Stimulated activated CD8-positive, alpha-beta memory T cell treated with anti-CD3 and anti-CD28 coated beads, Interleukin-15, amount 100 ng/mL, for 48 hours (primary cell): ENCODE data around the gene GIGYF2.

Experiments used
- DNase-seq, 2 donors: peaks; one replicate each; pipeline ENCODE4 v3.0.0-alpha.2; 2020; ENCODE audit warnings: low read depth in 2 of 2

The GIGYF2 gene

GRCh38 chr2:232878855-232879617 is 181.9 kb downstream of the GIGYF2 start:
- no peak for DNase-seq

DNA sequence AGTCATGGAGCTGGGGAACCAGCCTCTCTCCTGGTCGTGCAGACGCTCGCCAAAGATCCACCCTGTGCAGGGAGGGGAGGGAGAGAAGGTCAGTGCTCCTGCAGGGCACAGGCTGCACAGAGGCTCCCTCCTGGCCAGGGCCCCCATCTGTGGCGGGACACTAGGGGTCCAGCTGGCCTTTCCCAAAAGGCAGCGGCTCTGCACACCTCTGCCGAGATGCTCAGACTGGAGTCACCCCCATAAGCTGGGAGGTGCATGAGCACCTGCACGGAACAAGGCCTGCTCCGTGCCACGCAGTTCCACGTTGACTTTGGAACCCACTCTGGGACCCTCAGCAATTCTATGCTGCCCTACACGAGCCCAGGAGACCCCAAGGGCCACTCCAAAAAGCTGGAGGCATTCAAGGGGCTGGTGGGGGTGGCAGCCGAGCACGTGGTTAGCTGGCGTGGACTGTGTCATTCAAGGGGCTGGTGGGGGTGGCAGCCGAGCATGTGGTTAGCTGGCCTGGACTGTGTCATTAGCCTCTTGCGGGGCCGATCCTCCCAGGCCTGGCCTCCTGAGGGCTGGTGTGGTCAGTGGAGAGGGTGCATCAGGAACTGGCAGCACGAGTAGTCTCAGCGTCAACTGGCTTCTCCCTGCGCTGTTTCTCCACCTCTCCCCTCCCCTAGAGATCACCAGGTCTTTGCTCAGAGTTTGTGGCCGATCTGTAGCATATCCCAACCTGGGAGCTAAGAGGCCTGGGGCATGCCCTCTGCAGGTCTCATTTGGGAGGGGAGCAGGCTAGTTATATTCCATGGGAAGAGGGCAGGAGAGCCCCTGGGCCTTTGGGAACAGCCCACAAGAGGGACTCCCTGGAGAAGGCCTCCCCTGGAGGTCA is 182.7 kb downstream of the GIGYF2 start:
- no peak for DNase-seq

DNA sequence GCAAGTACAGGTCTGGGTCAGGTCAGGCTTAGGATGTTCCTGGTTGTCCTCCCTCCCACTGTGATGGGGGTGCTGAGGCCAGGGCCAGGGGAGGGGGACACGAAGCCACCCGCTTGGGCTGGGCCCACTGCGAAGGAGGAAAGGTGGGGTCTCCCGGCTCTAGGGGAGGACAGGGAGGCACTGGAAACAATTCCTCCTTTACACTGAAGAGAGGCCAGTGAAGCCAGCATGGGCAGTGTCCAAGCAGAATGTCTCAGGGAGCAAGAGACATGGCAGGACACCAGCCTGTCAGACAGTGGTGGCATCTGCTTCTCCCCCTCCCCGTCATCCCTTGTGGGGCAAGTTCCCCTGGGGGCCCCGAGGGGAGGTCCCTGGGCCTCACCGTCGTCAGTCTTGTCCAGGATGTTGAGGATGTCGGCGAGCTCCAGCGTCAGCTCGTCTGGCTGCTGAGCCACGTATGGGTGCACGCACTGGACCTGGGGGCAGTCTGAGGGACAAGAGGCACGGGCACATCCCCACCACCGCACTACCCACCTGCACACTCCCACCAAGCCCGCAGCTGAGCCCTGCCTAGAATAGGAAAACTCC is 183.7 kb downstream of the GIGYF2 start:
- DNase-seq, result no peak

DNA sequence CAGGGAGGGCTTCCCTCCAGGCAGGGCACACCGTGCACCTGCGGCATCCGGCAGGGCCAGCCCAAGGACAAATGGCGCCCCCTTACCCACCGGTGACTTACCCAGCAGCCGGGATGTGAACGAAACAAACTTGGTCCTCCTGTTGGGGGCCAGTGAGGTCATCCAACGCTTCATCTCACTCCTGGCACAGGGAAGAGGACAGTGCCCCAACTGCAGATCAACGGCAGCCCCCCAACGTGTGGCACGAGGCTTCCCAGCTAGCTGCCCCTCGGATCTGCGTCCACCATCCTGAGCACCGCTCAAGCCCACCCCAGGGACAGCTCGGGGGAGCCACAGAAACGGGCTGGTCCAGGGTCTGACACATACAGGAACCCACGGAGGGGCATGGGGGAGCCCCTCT is 185.0 kb downstream of the GIGYF2 start:
- no peak for DNase-seq

- DNase-seq, result no peak
Measured at GRCh38 chr2:232882505-232883115, 185.5 kb downstream of the GIGYF2 start.

DNA sequence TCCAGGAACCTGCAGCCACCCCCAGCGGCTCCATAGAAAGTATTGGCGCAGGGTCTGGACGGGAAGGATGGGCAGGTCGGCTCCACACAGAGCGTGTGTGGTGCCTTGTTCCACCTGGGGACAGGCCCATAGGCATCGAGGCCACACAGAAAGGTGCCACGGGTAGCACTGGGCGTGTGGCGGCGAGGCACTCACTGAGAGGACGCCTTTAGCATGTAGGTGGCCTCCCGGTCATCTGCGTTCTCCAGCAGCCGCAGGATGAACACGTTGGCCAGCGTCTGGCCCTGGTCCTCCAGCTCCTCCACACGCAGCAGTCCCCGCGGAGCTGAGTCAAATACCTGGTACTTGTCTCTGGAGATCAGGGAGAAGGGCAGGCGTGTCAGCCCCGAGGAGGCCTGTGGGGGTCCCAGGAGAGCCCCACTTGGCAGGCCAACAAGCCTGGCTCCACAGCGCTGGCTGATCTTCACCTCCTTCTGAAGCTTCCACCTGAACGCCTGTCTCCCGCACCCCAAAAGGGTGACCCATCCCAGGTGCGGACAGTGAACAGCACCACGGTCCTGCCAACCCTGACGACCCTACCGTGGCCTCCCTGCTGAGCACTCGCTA is 186.1 kb downstream of the GIGYF2 start:
- no peak for DNase-seq

- DNase-seq, result no peak
Measured at GRCh38 chr2:232884001-232884421, 186.9 kb downstream of the GIGYF2 start.

DNA sequence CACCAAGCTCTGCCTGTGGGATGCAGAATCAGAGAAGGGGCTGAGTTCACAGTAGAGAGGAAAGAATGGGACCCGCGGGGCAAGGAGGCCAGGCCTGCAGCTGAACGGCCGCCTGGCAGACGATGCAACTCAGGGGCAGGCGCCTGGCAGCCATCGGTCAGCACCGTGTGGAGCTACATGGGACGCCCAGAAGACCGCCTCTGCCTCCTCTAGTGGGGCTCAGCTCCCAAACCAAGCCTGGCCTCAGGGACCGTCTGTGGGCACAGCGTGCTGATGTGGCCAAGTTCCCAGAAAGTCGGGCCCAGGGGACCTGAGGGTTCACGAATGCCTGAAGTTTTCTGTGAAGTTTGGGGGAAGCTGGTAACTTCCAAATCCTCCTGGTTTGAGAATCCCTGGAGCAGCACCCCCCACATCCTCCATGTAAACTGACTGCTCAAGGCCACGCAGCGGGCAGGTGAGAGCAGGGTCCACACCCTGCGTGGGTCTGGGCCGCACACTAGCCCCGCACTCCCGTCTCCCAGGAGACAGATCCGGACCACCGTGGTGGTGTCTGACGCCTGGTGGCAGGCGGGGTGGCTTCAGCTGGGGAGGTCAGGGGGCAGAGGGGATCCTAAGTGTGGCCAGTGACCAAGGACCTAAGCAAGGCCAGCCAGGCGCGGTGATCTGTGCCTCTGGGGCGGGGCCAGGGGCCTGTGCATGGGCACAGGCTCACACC is 187.6 kb downstream of the GIGYF2 start:
- DNase-seq, result no peak

- no peak for DNase-seq
Measured at GRCh38 chr2:232885264-232885961, 188.3 kb downstream of the GIGYF2 start.

DNA sequence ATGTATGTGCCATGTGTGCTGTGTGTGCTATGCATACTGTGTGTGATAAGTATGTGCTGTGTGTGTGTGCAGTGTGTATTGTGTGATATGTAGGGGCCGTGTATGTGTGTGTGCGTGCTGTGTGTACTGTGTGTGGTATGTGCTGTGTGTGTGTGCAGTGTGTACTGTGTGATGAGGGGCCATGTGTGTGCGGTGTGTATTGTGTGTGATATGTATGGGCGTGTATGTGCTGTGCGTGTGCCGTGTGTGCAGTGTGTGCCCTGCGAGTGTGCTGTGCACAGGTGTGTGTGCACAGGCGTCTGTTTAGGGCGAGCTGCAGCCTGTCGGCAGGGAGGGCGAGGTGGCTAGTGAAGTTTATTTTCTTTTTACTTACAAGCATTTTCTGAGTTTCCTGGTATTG is 189.0 kb downstream of the GIGYF2 start:
- no peak for DNase-seq

DNA sequence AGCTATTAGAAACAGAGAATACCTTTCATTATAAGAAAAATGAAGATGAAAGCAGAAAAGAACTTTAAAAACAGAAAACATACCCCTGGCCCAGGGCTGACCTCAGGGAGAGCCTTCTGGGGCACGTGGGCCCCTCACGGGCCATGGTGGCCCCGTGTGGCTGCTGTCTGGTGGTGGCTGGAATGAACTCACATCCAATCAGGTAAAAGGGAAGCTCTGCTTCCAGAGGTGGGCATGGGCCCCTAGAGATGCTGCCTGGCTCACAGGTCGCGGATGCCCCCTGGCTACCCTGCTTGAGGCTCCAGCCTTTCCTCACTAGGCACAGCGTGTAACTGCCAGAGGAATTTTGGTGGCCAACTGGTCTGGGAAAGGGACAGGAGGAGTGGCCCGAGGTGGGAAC is 189.5 kb downstream of the GIGYF2 start:
- no peak for DNase-seq

DNA sequence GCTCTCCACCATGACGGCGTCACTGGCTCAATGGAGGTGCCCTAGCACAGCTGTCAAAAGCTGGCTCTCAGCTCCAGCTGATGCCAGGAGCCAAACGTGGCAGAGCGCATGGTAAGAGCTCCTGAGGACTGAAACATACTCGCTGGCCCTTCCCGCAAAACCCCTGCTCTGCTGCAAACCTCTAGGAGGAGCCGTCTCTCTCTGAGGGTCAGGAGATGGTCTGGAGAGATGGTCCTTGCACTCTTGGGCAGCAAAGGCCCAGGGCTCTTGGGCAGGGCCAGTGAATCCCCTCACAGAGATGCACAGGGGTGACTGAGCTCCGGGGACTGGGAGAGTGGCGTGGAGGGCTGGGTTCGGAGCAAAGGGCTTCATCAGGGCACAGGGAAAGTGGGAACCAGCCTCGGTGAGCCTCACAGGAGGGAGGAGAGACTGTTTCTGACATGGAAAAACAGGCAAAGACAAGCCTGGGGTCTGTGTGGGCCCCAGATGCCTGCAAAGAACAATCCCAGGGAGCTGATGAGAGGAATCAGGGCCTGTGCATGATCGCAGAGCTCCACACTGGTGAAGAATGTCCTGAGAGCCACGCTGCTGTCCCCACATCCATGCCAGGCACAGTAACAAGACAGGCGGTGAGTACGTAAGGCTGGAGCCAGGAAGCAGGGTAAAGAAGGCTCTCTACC is 190.2 kb downstream of the GIGYF2 start:
- DNase-seq, result no peak

- DNase-seq, result no peak
Measured at GRCh38 chr2:232888099-232888836, 191.1 kb downstream of the GIGYF2 start.

DNA sequence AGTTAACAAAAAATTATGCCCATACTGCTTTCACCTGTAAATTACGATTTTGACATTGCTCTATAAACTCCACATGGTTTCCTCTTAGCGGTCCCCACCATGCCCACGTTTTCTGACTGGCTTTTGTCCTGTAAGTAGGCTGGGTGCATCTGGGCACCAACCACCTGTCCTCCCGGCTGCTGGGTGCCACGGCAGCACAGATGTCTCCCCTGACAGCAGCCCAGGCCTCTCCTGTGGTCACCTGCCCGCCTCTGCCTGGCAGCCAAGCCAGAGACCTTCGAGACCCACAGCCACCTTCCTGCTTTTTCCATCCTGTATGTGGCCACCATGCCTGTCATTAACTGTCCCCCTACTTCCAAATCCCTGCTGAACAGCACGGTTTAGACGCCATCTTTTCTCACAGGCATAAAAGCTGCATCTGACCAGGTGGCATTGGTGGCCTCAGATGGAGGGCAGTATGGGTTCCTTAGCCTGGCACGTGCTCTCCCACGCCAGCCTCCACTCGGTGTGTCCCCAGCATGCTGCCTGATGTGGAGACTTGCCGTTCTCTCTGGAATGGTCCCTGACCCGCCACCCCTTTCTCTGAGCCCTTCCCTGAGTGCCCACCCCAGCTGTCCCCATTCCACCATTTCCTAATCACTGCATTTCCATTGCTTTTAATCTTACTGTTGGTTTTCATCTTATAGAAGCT is 191.9 kb downstream of the GIGYF2 start:
- no peak for DNase-seq

GRCh38 chr2:232889876-232890401 is 192.8 kb downstream of the GIGYF2 start:
- DNase-seq, result no peak

DNA sequence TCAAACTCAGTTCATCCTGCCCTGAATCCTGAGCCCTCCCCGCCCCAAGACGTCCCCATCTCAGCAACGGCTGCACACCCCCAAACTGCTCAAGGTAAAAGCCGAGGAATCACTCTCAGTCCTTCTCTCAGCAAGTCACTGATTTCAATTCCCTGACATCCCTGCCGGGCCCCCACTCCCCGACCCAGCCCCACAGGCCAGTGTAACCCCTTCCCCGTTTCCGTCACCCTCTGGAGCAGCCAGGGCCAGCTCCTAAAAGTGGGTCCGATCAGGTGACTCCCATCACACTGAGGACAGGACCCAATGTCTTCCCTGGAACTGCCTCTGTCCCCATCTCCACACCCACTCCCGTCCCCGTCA is 193.4 kb downstream of the GIGYF2 start:
- DNase-seq, result no peak

GRCh38 chr2:232890896-232891601 is 193.9 kb downstream of the GIGYF2 start:
- no peak for DNase-seq

- no peak for DNase-seq
Measured at GRCh38 chr2:232891621-232892071, 194.5 kb downstream of the GIGYF2 start.
